Omental fat pad (tissue), 4 donors: ENCODE results near the gene CD160. TPM values are rescaled to one million over a fixed set of nuclear protein-coding genes. Genes with fewer than 3 reads are reported as not detected.
"Not testable (repeated sequence)": the region's sequence is repeated elsewhere in the genome, so short reads cannot be mapped to it uniquely, and the experiment has no call there.

Experiments used
- ATAC-seq: fragments of 150-250 bp; one replicate; pipeline ENCODE4 v1.9.1; 2016; ENCODE audit warnings: mild to moderate bottlenecking, moderate library complexity; ENCODE audit not compliant: low FRiP score
- DNase-seq: peaks from one replicate; pipeline ENCODE4 v3.0.0-alpha.2; 2019; ENCODE audit warnings: low spot score
- CTCF ChIP-seq, 3 donors: fragments of 450-650 bp; IDR thresholded peaks; one replicate each; pipeline ENCODE4 v1.5.1; 2016 to 2017; ENCODE audit warnings: antibody characterized with exemption in 3 of 3, mild to moderate bottlenecking in 3 of 3, moderate library complexity in 2 of 3
- total RNA-seq, 4 donors: library from RNA; depleted of rRNA; stranded (reverse); fragments of >200 nt; gene quantifications; one replicate each; pipeline ENCODE4 v1.1.0, GENCODE V29; 2016

Gene CD160
- total RNA-seq, result not detected

- no peak for DNase-seq
- TF ChIP-seq CTCF (IDR thresholded peaks at IDR 0.05), result no peak
- no peak for ATAC-seq
Measured at GRCh38 chr1:145719230-145720079, at the start of gene CD160. Gene CD160, plus strand, starts transcription at chr1:145719499. Its CDS starts 8,829 bp downstream, at chr1:145728328.

GRCh38 chr1:145670995-145671745 lies 48.1 kb upstream of the CD160 start:
- DNase-seq, ATAC-seq: not testable (repeated sequence)

GRCh38 chr1:145673217-145673616 lies 46.1 kb upstream of the CD160 start:
- DNase-seq, ATAC-seq: not testable (repeated sequence)

GRCh38 chr1:145684858-145685257 lies 34.4 kb upstream of the CD160 start:
- ATAC-seq, DNase-seq: not testable (repeated sequence)

GRCh38 chr1:145686078-145686477 lies 33.2 kb upstream of the CD160 start:
- ATAC-seq, DNase-seq: not testable (repeated sequence)

- ATAC-seq (no peak), DNase-seq (no peak)
- TF ChIP-seq CTCF (IDR thresholded peaks at IDR 0.05), result no peak
Measured at GRCh38 chr1:145688328-145688727, 31.0 kb upstream of the CD160 start.

- ATAC-seq, result no peak
- no peak for DNase-seq
- TF ChIP-seq CTCF (IDR thresholded peaks at IDR 0.05), result no peak
Measured at GRCh38 chr1:145688924-145689323, 30.4 kb upstream of the CD160 start.

- no peak for TF ChIP-seq CTCF (IDR thresholded peaks at IDR 0.05)
- no peak for DNase-seq
- no peak for ATAC-seq
Measured at GRCh38 chr1:145689922-145690321, 29.4 kb upstream of the CD160 start.
